ELF-1 (cell line): Measurements from ENCODE around the gene FPGS.
A peak's percentile ranks its signal among the peaks of the same experiment; 100 is the strongest.
"Not testable (repeated sequence)": the region's sequence is repeated elsewhere in the genome, so short reads cannot be mapped to it uniquely, and the experiment has no call there.

Experiments used
- DNase-seq: peaks from one replicate; pipeline ENCODE4 v3.0.0-alpha.2; 2016; ENCODE audit warnings: low read depth, low spot score

The FPGS gene

GRCh38 chr9:127770905-127771569 lies 31.6 kb upstream of the FPGS start:
- peak; percentile 99 for DNase-seq

GRCh38 chr9:127771570-127772189 lies 31.0 kb upstream of the FPGS start:
- DNase-seq = no peak

DNA sequence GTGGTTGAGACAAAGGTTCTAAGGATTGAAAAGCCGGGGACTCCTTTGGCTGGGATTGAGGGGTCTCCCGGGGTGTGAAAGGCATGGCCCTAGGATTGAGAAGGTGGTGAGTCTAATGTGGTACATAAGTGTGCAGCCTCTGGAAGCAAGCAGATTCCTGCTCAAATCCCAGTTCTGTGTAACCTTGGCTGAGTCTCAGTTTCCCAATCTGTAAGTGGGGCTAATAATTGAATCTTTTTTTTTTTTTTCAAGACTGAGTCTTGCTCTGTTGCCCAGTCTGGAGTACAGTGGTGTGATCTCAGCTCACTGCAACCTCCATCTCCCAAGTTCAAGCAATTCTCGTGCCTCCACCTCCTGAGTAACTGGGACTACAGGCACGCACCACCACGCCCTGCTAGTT lies 30.1 kb upstream of the FPGS start:
- no peak for DNase-seq

GRCh38 chr9:127773272-127773671 lies 29.4 kb upstream of the FPGS start:
- DNase-seq = no peak

DNA sequence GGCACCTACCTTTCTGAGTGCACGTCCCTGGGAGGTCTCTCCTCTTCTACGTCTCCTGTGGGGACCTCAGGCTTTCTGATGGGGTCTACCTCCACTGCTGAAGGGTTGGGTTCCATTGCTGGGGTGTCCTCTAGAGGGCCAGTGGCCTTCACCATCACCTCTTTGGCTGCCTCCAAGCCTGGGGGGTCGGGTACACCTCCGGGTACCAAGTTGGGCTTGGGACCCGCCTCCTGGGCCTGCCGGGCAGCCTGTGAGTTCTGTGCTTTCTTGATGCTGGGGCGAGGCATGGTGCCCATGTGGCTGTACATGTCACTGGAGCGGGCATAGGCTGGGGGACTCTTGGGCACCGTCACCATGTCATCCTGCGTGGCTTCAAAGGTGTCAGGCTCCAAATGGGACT lies 28.7 kb upstream of the FPGS start:
- no peak for DNase-seq

GRCh38 chr9:127776195-127776923 lies 26.3 kb upstream of the FPGS start:
- DNase-seq = peak; percentile 79

- DNase-seq = no peak
These were observed 25.8 kb upstream of the FPGS start for GRCh38 chr9:127776924-127777289.

DNA sequence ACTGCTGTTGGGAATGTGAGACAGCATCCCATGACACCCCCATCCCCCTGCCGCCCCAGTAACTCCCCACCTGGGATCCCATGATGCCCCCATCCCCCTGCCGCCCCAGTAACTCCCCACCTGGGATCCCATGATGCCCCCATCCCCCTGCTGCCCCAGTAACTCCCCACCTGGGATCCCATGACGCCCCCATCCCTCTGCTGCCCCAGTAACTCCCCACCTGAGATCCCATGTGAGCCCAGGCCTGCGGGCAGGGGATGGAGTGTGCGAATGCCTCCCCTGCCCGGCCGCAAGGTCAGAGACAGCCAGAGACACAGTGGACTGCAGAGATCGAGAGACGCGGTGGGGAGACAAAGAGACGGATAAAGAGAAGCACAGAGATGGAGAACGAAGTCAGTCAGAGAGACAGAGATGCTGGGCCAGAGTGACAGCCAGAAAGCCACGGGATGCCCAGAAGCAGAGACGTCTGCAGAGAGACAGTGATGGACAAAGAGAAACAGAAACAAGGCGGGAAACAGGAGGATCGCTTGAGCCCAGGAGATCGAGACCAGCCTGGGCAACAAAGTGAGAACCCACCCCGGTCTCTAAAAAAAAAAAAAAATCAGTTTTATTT lies 25.2 kb upstream of the FPGS start:
- DNase-seq = no peak

DNA sequence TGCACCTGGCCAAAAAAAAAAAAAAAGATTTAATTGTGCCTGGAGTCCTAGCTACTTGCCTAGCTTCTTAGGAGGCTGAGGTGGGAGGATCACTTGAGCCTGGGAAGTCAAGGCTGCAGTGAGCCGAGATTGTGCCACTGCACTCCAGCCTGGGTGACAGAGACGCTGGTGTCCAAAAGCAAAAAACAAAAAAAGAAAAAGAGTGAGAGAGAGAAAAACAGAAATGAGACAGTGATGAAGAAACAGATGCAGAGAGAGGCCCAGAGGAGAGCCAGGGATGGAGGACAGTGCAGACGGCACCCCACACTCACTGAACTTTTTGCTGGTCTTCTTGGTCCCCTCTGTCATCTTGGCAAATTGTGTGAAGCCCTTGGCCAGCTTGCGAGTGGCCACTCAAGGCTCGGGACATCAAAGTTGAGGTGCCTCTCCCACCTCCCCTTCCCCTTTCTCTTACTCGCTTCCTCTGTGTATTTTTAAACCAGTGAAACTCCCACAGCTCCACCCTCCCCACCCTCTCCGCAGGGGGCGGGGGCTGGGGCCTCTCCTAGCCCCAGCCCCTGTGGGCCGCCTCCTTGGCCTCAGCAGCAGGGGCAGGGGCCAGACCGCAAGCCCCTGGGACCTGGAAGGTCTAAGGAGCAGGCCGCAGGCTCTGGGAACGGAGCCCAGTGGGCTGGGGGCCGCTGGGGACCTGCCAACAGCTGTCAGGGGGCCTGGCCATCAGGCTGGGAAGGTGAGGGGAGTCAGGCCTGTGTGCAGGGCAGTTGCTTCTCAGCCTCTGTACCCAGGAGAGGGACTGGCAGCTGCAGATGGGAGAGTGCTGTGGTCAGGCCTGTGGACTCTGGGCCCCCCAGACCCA lies 24.2 kb upstream of the FPGS start, which contains the start of gene SH2D3C:
TSS of gene SH2D3C (minus strand) at position 387 of the 856 bp plus-strand sequence. CDS start at position 348, 39 bp downstream.
- no peak for DNase-seq

- no peak for DNase-seq
These were observed 23.3 kb upstream of the FPGS start for GRCh38 chr9:127779136-127779981.

- DNase-seq = peak; percentile 56
These were observed 22.4 kb upstream of the FPGS start for GRCh38 chr9:127780126-127780885.

DNA sequence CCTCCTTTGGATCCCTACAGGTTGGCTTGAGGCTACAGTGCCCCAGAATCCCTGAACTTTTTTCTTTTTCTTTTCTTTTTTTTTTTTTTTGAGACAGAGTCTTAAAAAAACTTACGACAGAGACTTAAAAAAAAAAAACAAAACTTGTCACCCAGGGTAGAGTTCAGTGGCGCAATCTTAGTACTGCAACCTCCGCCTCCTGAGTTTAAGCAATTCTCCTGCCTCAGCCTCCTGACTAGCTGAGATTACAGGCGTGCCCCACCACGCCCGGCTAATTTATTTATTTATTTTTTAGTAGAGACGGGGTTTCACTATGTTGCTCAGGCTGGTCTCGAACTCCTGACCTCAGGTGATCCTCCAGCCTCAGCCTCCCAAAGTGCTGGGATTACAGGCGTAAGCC lies 21.8 kb upstream of the FPGS start:
- not testable (repeated sequence) for DNase-seq

DNA sequence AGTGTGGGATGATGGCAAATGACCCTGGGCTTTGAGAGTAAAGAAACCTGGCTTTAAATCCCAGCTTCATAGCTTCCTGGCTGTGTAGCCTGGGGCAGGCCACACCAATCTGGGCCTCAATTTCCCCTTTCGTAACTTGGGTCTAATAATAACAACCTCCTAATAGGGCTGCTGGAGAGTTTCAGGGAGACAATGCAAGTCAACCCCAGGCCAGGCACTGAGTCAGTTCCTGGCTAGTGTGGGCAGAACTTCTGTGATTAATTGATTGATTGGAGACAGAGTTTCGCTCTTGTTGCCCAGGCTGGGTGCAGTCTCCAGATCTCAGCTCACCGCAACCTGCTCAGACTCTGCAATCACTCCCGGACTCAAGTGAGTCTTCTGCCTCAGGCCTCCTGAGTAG lies 20.9 kb upstream of the FPGS start:
- no peak for DNase-seq

- no peak for DNase-seq
These were observed 19.3 kb upstream of the FPGS start for GRCh38 chr9:127783111-127784008.

DNA sequence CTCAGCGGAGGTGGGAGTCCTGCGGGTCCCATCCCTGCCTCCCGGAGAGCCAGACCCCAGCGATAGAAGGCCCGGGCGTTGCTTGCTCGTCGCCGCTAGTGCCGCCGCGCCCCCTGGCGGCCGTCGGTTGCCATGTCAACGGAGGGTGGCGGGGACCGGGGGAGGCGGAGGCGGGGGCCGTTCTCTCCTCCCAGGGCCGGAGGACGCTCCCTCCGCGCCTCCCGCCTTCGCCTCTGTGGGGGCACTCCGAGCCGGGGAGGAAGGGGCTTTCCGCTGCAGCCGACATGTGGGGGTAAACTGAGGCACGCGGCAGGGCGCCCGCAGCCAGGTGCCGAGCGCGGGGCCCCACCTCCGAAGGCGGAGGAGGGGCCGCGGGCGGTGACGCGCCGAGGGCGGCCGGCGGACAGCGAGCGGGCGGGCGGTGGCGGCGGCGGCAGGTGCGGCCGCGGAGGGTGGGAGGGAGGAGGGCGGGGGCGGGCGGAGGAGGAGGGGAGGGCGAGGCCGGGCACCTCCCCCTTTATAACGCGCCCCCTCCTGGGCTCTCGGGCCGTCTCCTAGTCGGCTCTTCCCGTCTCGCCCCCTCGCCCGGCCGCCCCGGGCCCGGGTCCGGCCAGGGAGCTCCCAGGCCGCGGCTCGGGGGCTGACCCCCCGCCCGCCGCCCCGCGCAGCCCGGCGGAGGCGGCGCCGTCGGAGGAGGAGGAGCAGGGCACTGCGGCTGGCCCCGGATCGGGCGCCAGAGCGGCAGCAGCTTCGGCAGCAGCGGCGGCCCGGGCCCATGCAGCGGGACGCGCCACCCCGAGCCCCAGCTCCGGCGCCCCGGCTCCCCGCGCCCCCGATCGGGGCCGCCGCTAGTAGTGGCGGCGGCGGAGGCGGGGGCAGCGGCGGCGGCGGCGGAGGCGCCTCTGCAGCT lies 17.4 kb upstream of the FPGS start:
- DNase-seq = peak; percentile 90

- peak; percentile 94 for DNase-seq
These were observed 16.5 kb upstream of the FPGS start, which contains the start of gene CDK9 for GRCh38 chr9:127785933-127786772. CDK9 (plus strand) TSS chr9:127786034; CDS start chr9:127786149, 115 bp downstream.

DNA sequence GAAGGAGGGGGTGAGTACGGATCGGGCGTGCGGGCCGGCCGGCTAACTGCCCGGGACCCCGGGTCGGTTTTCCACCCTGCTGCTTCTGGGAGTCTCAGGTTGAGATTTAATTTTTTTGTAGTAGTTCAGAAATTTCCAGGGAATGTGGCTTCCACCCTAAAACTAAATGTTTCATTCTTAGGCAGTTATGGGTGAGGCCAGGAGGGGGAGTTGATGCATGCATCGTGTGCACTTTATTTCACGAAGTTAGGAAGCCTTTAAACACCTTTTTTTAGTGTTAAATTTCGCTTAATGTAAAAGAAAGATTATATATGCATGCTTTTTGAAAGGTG lies 15.9 kb upstream of the FPGS start:
- no peak for DNase-seq
